ENCODE data around the gene CBR1.
A peak's percentile ranks its signal among the peaks of the same experiment; 100 is the strongest.
"Not testable (repeated sequence)": the region's sequence is repeated elsewhere in the genome, so short reads cannot be mapped to it uniquely, and the experiment has no call there.

The CBR1 gene

DNA sequence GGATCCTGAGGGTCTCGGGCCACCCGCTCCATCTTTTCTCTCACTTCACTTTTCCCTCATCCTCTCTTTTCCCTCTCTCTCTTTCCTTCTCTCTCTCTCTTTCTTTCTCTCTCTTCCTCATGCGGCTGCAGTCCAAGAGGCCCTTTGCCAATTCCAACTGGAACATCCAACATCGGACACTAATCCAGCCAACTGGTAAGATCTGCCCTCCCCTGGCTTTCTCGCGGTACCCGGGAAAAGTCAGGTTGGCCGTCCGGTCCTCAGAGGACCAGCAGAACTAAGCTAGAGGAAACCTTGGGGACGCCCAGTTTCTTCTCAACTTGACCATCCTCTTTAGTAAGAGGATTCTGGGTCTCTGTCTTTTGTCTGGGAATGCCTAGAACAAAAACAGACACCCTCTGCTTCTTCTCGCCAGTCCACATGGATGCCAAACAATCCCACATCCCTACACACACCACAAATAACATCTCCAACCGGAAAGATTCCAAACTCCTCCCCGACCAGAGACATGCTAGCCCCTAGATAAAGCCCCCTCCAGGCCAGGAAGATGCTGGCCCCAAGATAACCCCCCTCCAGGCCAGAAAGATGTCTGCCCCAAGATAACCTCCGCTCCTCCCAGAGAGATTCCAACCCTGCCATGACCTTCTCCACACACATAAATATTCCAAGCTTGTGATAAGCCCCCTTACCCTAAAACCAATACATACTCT, 6.3 kb upstream of the CBR1 start:
- Mint-ChIP-seq H3K27ac (no peak overlapping the region), H3K36me3 (no peaks in the 10 kb centered on the region), H3K4me3 (no peak overlapping the region), H3K9me3 (no peaks in the 10 kb centered on the region), H3K4me1 (peaks cover 3% of the 10 kb centered on the region), H3K27me3 (no peaks in the 10 kb centered on the region)
- DNase-seq (ENCODE audit: low spot score in 2 of 2) (no peak), ATAC-seq (ENCODE audit: low read depth) (no peak)

DNA sequence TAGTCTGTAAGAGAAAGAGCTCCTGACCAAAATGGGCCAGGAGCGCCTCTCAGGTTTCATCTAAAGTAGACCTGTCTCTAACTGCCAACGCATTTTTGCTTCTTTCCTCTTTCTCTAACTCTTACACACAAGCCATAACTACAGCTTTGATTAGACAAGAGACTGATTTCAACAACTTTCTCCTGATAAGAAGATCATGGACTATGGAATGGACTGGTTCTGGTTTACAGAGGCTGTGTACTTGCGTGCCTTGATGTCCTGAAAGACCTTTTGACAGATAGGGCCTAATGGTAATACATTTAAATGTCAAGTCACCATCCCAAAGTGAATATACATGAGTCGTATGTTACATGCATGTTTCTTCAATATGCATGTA, 5.8 kb upstream of the CBR1 start:
- H3K4me3 Mint-ChIP-seq: no peak overlapping the region

DNA sequence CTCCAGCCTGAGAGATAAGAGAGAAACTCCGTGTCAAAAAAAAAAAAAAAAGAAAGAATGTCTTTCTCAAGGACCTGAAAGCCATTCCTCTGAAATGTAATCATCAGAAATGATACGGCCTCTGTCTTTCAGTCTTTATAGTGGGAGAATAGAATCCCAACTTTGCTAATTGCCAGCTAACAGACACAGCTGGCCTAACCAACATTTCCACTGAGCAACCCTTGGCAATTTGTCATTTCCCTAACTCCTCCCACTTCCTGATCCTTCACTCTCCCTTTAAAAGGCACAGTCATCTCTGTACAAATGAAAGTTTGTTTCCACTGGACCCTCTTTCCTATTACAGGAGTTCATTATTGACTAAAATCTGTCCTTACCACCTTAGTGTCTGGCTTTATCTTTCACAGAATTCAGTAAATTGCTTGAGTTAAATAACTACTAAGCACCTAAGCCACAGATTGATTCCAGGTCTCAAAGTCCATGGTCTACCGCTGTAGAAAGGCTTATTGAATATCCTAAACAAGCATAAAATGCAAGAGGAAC, 4.3 kb upstream of the CBR1 start:
- no peak overlapping the region for H3K27ac Mint-ChIP-seq
- no peaks in the 10 kb centered on the region for H3K27me3 Mint-ChIP-seq
- DNase-seq (ENCODE audit: low spot score in 2 of 2) (no peak), ATAC-seq (ENCODE audit: low read depth) (no peak)
- peaks cover 6% of the 10 kb centered on the region for H3K4me1 Mint-ChIP-seq
- H3K9me3 Mint-ChIP-seq: peaks cover 4% of the 10 kb centered on the region
- peaks cover 3% of the 10 kb centered on the region for H3K36me3 Mint-ChIP-seq
- H3K4me3 Mint-ChIP-seq: no peak overlapping the region

More for the DNA sequence above, 5.8 kb upstream of the CBR1 start:
- Mint-ChIP-seq H3K27ac (no peak overlapping the region), H3K9me3 (peaks cover 3% of the 10 kb centered on the region), H3K4me1 (peaks cover 3% of the 10 kb centered on the region), H3K27me3 (no peaks in the 10 kb centered on the region), H3K36me3 (peaks cover 3% of the 10 kb centered on the region)
- DNase-seq (ENCODE audit: low spot score in 2 of 2): no peak
- no peak for ATAC-seq (ENCODE audit: low read depth)

DNA sequence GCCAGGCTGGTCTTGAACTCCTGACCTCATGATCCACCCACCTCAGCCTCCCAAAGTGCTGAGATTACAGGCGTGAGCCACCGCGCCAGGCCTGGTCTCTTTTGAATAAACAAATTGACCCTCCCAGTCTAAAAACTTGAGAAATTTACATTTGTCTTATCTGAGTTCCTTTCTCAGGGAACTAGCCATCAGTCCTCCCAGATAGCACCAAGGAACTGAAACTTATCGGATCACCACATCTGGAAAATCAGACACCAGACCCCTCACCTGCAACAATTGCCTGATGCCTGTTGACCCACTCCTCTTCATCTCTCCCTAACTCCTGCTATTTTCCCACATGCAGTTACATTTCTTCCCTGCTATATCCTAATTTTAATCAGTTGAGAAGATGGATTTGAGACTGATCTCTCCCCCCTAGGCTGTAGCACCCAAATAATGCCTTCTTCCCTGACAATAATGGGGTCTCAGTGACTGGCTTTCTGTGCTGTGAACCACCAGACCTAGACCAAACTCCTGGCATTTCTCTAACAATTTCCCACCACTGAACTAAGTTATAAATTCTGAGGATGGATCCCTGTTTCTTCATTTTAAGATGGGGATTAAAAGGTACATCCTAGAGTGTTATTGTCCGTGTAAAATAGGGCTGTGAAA, 951 bp upstream of the CBR1 start:
- Mint-ChIP-seq H3K27me3 (no peaks in the 10 kb centered on the region), H3K36me3 (peaks cover 18% of the 10 kb centered on the region), H3K4me3 (no peak overlapping the region), H3K4me1 (peaks cover 23% of the 10 kb centered on the region), H3K27ac (no peak overlapping the region), H3K9me3 (peaks cover 4% of the 10 kb centered on the region)
- no peak for DNase-seq (ENCODE audit: low spot score in 2 of 2)
- ATAC-seq (ENCODE audit: low read depth): no peak

DNA sequence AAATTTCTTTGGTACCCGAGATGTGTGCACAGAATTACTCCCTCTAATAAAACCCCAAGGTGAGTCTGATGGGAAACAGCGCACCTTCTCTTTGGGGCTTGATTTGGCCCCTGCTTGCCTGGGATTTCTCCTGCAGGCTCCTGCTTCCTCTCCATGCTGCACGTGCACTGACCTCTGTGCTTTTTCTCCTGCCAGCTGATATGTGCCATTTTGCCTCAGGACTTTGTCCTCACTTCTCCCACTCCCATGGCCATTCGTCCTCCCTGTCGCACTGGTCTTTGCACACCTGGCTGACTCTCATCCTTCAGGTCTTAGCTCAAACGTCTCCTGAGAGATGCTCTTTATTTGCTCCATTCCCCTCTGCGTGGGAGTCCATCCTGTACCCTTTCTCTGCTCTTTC, 1.2 kb downstream of the CBR1 start:
- DNase-seq (ENCODE audit: low spot score in 2 of 2) (no peak), ATAC-seq (ENCODE audit: low read depth) (no peak)
- H3K4me3 Mint-ChIP-seq: peak overlapping the region; percentile 70
- H3K27ac Mint-ChIP-seq: peak overlapping the region; percentile 7
- H3K27me3 Mint-ChIP-seq: no peaks in the 10 kb centered on the region
- H3K36me3 Mint-ChIP-seq: peaks cover 18% of the 10 kb centered on the region
- peaks cover 4% of the 10 kb centered on the region for H3K9me3 Mint-ChIP-seq
- H3K4me1 Mint-ChIP-seq: peaks cover 22% of the 10 kb centered on the region

DNA sequence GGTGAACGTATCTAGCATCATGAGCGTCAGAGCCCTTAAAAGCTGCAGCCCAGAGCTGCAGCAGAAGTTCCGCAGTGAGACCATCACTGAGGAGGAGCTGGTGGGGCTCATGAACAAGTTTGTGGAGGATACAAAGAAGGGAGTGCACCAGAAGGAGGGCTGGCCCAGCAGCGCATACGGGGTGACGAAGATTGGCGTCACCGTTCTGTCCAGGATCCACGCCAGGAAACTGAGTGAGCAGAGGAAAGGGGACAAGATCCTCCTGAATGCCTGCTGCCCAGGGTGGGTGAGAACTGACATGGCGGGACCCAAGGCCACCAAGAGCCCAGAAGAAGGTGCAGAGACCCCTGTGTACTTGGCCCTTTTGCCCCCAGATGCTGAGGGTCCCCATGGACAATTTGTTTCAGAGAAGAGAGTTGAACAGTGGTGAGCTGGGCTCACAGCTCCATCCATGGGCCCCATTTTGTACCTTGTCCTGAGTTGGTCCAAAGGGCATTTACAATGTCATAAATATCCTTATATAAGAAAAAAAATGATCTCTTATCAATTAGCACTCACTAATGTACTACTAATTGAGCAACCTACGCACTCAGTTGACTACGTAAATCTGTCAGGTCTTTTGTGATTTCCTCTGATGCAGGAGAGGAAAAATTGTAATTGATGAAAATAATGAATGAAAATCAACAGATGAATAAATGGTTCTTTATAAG, 2.8 kb downstream of the CBR1 start:
- H3K36me3 Mint-ChIP-seq: peaks cover 18% of the 10 kb centered on the region
- no peak overlapping the region for H3K27ac Mint-ChIP-seq
- H3K9me3 Mint-ChIP-seq: peaks cover 4% of the 10 kb centered on the region
- H3K4me3 Mint-ChIP-seq: no peak overlapping the region
- ATAC-seq (ENCODE audit: low read depth) (no peak), DNase-seq (ENCODE audit: low spot score in 2 of 2) (no peak)
- no peaks in the 10 kb centered on the region for H3K27me3 Mint-ChIP-seq
- H3K4me1 Mint-ChIP-seq: peaks cover 27% of the 10 kb centered on the region

DNA sequence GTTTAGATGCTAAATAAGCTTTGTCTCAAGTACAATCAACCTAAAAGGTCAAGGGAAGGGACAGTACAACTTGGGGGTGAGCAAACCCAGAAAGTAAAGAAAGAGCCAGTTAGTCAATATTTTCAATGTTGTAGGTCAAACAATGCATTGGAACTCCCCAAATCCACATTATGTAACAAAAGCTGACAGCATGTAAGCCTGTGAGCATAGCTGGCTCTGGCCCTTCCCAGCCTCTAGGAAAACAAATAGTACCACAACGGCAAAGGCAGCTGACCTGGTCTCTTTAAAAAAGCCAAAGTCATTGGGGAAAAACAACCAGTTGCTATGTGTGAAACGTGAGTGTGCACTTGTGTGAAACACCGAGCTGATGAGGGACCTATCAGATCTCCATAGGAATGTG, 3.4 kb downstream of the CBR1 start:
- Mint-ChIP-seq H3K4me1 (peaks cover 27% of the 10 kb centered on the region), H3K36me3 (peaks cover 18% of the 10 kb centered on the region), H3K9me3 (peaks cover 4% of the 10 kb centered on the region), H3K27ac (no peak overlapping the region), H3K4me3 (no peak overlapping the region), H3K27me3 (no peaks in the 10 kb centered on the region)
- ATAC-seq (ENCODE audit: low read depth) (no peak), DNase-seq (ENCODE audit: low spot score in 2 of 2) (no peak)

DNA sequence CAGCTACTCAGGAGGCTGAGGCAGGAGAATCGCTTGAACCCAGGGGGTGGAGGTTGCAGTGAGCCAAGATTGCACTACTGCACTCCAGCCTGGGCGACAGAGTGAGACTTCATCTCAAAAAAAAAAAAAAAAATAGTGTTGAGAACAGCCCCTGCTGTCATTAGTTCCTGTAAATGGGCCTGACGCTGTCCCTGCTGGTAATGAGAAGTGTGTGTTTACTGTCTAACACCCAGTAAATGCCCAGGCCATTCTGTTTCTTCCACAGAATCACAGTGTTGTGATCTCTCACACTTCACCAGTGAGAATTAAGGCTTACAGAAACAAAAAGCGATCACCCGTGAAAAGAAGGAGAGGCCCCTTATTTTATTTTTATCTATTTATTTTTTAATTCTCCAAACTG, 4.1 kb downstream of the CBR1 start:
- not testable (repeated sequence) for H3K27me3 Mint-ChIP-seq; H3K4me3 Mint-ChIP-seq; H3K9me3 Mint-ChIP-seq; DNase-seq (ENCODE audit: low spot score in 2 of 2); H3K27ac Mint-ChIP-seq; ATAC-seq (ENCODE audit: low read depth)
- Mint-ChIP-seq H3K4me1 (peaks cover 31% of the 10 kb centered on the region), H3K36me3 (peaks cover 17% of the 10 kb centered on the region)

DNA sequence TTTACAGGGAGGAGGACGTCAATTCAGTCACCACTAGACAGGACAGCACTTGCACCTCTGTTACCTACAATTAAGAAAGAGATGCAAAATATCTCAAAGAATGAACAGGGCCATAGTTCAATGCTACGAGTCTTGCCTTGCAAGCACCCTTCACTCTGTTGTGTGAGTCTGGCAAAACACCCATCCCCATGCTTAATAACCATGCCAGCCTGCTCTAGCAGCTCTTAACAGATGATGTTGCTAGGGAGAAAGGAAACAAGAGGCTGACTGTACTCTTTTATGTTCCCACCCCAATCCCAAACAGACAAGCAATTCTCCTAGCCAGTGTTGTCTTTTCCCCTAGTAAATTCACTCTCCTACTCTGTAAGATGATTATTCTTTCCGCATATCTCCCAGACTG, 5.3 kb downstream of the CBR1 start:
- H3K4me3 Mint-ChIP-seq: no peak overlapping the region
- no peaks in the 10 kb centered on the region for H3K27me3 Mint-ChIP-seq
- peak overlapping the region; percentile 70 for H3K27ac Mint-ChIP-seq
- H3K36me3 Mint-ChIP-seq: peaks cover 15% of the 10 kb centered on the region
- ATAC-seq (ENCODE audit: low read depth) (no peak), DNase-seq (ENCODE audit: low spot score in 2 of 2) (no peak)
- no peaks in the 10 kb centered on the region for H3K9me3 Mint-ChIP-seq
- H3K4me1 Mint-ChIP-seq: peaks cover 36% of the 10 kb centered on the region

DNA sequence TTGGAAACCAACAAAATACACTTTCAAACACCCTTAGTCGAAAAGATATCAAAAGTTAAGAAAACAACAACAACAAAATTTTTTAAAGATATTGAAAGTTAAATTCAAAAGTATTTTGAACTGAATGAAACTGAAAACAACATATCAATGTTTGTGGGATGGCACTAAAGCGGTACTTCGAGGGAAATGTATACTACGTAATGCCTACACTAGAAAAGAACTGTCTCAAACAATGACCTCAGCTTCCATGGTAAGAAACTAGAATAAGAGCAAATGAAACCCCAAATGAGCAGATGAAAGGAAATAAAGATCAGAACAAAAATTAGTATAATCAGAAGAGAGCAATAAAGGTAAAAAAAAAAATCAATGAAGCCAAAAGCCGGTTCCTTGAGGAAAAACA, 6.1 kb downstream of the CBR1 start:
- Mint-ChIP-seq H3K9me3 (no peaks in the 10 kb centered on the region), H3K27ac (peak overlapping the region; percentile 70), H3K4me3 (no peak overlapping the region), H3K27me3 (no peaks in the 10 kb centered on the region), H3K4me1 (peaks cover 31% of the 10 kb centered on the region), H3K36me3 (peaks cover 15% of the 10 kb centered on the region)
- ATAC-seq (ENCODE audit: low read depth) (no peak), DNase-seq (ENCODE audit: low spot score in 2 of 2) (no peak)

DNA sequence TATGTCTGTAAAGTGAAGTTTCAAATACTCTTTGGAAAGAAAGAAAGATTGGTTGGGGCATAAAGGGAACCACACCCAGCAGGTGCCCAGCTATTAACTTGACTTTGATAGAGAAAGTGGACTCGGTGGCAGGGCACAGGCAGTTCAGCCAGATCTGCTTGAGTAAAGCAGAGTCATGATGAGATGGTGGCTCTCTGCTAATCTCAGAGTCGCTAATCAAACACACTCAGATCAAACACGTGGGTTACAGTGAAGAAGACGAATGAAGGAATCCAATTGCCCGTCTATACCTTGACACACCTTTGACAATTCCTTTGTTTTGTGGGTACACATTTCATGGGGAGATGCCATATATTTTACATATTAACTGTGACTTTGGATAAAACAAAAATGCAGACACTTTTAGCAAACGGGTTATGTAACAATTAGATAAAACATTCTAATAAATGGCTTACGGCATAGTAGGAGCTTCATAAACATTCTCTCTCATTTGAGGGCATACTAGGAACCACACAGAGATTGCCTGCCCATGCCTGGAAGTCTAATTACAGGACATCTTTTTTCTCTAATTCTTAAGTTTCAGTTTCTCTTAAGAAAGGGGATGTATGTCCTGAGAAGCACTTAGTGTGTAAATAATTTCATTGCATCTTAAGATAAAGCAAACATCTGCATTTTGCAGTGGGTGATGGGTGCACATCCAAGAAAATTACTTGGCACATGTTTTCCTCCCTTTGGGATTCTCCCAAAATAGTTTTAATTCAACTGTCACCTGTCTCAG, 7.2 kb downstream of the CBR1 start:
- Mint-ChIP-seq H3K9me3 (no peaks in the 10 kb centered on the region), H3K27ac (peak overlapping the region; percentile 63), H3K4me3 (no peak overlapping the region), H3K36me3 (peaks cover 8% of the 10 kb centered on the region), H3K27me3 (no peaks in the 10 kb centered on the region), H3K4me1 (peaks cover 25% of the 10 kb centered on the region)
- DNase-seq (ENCODE audit: low spot score in 2 of 2) (no peak), ATAC-seq (ENCODE audit: low read depth) (peak; percentile 71)

DNA sequence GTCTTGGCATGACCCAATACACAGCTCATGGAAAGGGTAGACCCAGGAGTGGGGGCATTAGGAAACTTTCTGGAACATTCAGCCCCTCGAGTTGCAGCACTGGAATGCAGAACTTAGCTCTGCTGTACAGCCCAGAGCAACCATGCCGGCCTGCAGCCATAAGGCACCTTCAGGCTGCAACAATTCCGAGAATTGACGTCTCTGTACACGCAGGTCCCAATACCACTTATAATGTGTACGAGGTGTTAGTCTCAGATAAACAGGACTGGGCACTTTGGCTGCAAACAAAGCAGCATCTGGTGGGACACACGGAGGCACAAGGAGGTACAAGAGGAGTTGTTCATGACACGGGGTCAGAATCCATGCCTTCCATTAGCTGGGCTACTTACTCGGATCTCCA, 7.9 kb downstream of the CBR1 start:
- ATAC-seq (ENCODE audit: low read depth) (no peak), DNase-seq (ENCODE audit: low spot score in 2 of 2) (no peak)
- Mint-ChIP-seq H3K4me1 (peaks cover 20% of the 10 kb centered on the region), H3K36me3 (peaks cover 2% of the 10 kb centered on the region), H3K27me3 (no peaks in the 10 kb centered on the region), H3K9me3 (no peaks in the 10 kb centered on the region), H3K27ac (no peak overlapping the region), H3K4me3 (no peak overlapping the region)

DNA sequence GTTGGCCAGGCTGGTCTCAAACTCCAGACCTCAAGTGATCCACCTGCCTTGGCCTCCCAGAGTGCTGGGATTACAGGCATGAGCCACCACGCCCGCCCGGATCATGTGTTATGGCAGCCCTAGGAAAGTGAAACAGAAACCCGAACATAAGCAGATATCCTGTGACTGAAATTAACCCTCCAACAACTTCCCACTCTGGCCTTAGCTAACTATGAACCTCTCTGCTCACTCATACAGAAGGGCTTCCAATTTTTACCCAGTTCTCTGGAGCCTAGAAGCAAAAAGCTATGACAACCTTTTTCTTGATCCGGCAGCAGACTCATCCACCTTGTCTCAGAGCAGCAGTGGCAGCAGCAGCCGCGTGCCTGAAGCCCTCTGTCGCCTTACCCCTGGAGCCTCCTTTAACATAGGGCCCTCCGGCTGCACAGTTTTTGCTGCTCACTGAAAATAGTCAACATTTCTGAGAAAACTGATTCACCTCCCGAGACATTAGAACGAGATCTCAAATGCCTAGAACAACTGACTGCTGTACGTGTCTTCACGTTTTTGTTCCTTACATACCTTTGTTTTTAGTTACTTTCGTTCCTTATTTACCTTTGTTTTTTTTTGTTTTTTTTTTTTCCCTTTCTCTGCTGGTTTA, 9.3 kb downstream of the CBR1 start:
- Mint-ChIP-seq H3K36me3 (no peaks in the 10 kb centered on the region), H3K4me3 (peak overlapping the region; percentile 55), H3K4me1 (peaks cover 17% of the 10 kb centered on the region), H3K27ac (peak overlapping the region; percentile 75), H3K9me3 (no peaks in the 10 kb centered on the region), H3K27me3 (no peaks in the 10 kb centered on the region)
- peak in 1 of 2 donors; percentile 9 for DNase-seq (ENCODE audit: low spot score in 2 of 2)
- ATAC-seq (ENCODE audit: low read depth): peak; percentile 90
